Loucy (cell line): ENCODE data around the gene ANXA4.

Experiments
- H2AFZ ChIP-seq: fragments of 200-600 bp; sonication (generic); 2 replicates; pipeline ENCODE4 v1.6.0; 2016; ENCODE audit warnings: antibody characterized with exemption, mild to moderate bottlenecking, low read length, moderate library complexity
- H3F3A ChIP-seq: fragments of 200-600 bp; 2 replicates; pipeline ENCODE4 v1.6.0; 2016; ENCODE audit warnings: antibody characterized with exemption, low read depth, mild to moderate bottlenecking
- H3K27me3 ChIP-seq: fragments of 200-600 bp; sonication (generic); 2 replicates; pipeline ENCODE4 v1.6.1; 2014; ENCODE audit warnings: low read length, mild to moderate bottlenecking; ENCODE audit not compliant: insufficient read depth, poor library complexity, severe bottlenecking
- H3K36me3 ChIP-seq: fragments of 200-600 bp; sonication (generic); 2 replicates; pipeline ENCODE4 v1.6.1; 2016; ENCODE audit warnings: low read length; ENCODE audit not compliant: insufficient read depth
- H3K4me1 ChIP-seq: fragments of 200-600 bp; sonication (generic); 2 replicates; pipeline ENCODE4 v1.5.1; 2014; ENCODE audit warnings: low read length, mild to moderate bottlenecking; ENCODE audit not compliant: insufficient read depth, poor library complexity, severe bottlenecking
- H3K4me2 ChIP-seq: fragments of 200-600 bp; sonication (generic); 2 replicates; pipeline ENCODE4 v1.6.0; 2014; ENCODE audit warnings: antibody characterized with exemption, low read length, low read depth, mild to moderate bottlenecking; ENCODE audit not compliant: poor library complexity, severe bottlenecking
- H3K4me3 ChIP-seq: fragments of 200-600 bp; sonication (generic); 2 replicates; pipeline ENCODE4 v1.5.1; 2014; ENCODE audit warnings: low read length, mild to moderate bottlenecking, mixed read lengths; ENCODE audit not compliant: poor library complexity, severe bottlenecking
- H3K79me2 ChIP-seq: fragments of 200-600 bp; sonication (generic); 2 replicates; pipeline ENCODE4 v1.6.1; 2014; ENCODE audit warnings: low read length; ENCODE audit not compliant: insufficient read depth
- H3K9ac ChIP-seq: fragments of 200-600 bp; sonication (generic); 2 replicates; pipeline ENCODE4 v1.6.0; 2014; ENCODE audit warnings: mild to moderate bottlenecking, low read depth, low read length, moderate library complexity; ENCODE audit not compliant: poor library complexity, severe bottlenecking
- H3K9me2 ChIP-seq: fragments of 200-600 bp; sonication (generic); replicated peaks from 2 replicates; pipeline ENCODE4 v1.6.1; 2016; ENCODE audit warnings: low read depth, low read length, mixed read lengths
- H3K9me3 ChIP-seq: fragments of 200-600 bp; sonication (generic); 2 replicates; pipeline ENCODE4 v1.6.1; 2014; ENCODE audit warnings: mild to moderate bottlenecking, antibody characterized with exemption, low read length, low read depth; ENCODE audit not compliant: insufficient read depth
- H4K20me1 ChIP-seq: fragments of 200-600 bp; sonication (generic); 2 replicates; pipeline ENCODE4 v1.6.0; 2014; ENCODE audit warnings: antibody characterized with exemption, low read length, mild to moderate bottlenecking; ENCODE audit not compliant: insufficient read depth, poor library complexity, severe bottlenecking
- EZH2phosphoT487 ChIP-seq: fragments of 200-600 bp; IDR thresholded peaks from 2 replicates; pipeline ENCODE4 v1.6.1; 2018; ENCODE audit warnings: antibody characterized with exemption, mild to moderate bottlenecking, moderate library complexity, borderline replicate concordance
- TF ChIP-seq, protein P1 (sequence below): fragments of 200-600 bp; sonication (generic); conservative IDR thresholded peaks from 2 replicates; pipeline ENCODE4 v1.5.1; 2014; ENCODE audit warnings: mild to moderate bottlenecking, antibody characterized with exemption, low read length

ANXA4 gene

DNA sequence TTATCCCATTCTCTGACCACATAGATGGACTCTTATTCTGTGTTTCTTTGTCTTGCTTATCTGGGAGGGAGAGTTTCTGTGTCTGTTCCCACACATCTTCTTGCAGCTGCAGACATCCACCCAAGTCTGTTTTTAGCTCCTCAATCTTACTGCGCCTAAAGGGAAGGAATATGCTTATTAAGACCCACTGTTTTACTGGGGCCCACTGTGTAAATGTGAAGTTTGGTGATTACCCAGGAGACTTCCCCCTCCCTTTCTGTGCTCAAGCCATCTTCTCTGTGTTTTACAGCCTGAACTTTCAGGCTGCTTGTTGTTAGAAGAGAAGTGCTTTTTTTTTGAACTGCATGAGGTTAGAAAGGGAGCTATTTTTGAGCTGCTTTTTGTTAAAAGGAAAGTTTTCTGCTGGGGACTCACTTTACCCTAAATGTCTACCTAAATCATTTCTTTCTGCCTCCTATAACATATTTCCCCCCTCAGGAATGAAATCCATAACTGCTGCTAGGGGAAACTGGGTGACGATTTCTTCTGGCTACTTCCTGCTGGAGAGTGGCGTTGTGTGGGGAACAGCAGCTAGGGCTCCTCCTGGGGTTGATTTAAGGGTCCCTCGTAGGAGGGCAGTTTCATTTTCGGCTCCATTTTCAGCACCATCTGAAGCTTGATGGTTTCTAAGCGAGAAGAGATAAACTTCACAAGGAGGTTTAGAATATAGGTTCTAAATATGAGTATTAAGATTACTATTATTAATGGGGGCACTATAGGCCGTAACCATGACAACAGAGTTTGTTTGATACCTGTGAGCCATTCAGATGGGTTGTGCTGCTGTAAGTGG lies 48.1 kb downstream of the ANXA4 start:
- H3K9ac ChIP-seq, result peak overlapping the region; percentile 14
- H3K9me2 ChIP-seq, result no peaks in the 10 kb centered on the region
- H3K4me2 ChIP-seq, result peak overlapping the region; percentile 40
- no peaks in the 10 kb centered on the region for H3F3A ChIP-seq
- H3K4me3 ChIP-seq, result no peak overlapping the region
- H3K79me2 ChIP-seq, result no peaks in the 10 kb centered on the region
- no peaks in the 10 kb centered on the region for H3K27me3 ChIP-seq
- no peaks in the 10 kb centered on the region for H3K36me3 ChIP-seq
- H3K4me1 ChIP-seq, result peaks cover 21% of the 10 kb centered on the region
- H3K9me3 ChIP-seq, result no peaks in the 10 kb centered on the region
- no peaks in the 10 kb centered on the region for H4K20me1 ChIP-seq
- TF ChIP-seq, protein P1, sequence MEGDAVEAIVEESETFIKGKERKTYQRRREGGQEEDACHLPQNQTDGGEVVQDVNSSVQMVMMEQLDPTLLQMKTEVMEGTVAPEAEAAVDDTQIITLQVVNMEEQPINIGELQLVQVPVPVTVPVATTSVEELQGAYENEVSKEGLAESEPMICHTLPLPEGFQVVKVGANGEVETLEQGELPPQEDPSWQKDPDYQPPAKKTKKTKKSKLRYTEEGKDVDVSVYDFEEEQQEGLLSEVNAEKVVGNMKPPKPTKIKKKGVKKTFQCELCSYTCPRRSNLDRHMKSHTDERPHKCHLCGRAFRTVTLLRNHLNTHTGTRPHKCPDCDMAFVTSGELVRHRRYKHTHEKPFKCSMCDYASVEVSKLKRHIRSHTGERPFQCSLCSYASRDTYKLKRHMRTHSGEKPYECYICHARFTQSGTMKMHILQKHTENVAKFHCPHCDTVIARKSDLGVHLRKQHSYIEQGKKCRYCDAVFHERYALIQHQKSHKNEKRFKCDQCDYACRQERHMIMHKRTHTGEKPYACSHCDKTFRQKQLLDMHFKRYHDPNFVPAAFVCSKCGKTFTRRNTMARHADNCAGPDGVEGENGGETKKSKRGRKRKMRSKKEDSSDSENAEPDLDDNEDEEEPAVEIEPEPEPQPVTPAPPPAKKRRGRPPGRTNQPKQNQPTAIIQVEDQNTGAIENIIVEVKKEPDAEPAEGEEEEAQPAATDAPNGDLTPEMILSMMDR, result no peak
- H2AFZ ChIP-seq, result peak overlapping the region; percentile 22; the same call in 1 of the 2 replicates

DNA sequence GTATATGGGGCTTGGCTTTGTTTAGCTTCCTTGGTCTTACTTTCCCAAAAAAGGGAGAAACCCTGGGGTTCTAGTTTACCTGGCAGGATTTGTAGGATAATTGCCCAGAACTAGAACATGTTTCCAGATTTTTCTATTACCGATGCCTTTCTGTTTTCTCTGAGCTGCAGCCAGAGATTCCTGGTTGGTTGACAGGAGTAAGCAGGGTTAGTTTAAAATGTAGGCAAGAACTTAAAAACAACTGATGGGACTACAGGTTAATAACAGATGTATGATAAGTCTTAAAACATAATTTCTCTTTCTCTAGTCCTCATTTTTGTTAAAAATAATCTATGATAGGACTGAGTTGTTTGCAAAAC lies 48.6 kb downstream of the ANXA4 start:
- Histone ChIP-seq H3K9me3 (no peaks in the 10 kb centered on the region), H3K9me2 (no peaks in the 10 kb centered on the region), H3K36me3 (no peaks in the 10 kb centered on the region), H3K4me3 (no peak overlapping the region), H3F3A (no peaks in the 10 kb centered on the region), H3K4me2 (peak overlapping the region; percentile 29), H3K4me1 (peaks cover 21% of the 10 kb centered on the region), H3K9ac (peak overlapping the region; percentile 14), H4K20me1 (no peaks in the 10 kb centered on the region), H2AFZ (no peak overlapping the region), H3K79me2 (no peaks in the 10 kb centered on the region), H3K27me3 (no peaks in the 10 kb centered on the region)
- no peak for TF ChIP-seq EZH2phosphoT487
- TF ChIP-seq, protein P1, result no peak

DNA sequence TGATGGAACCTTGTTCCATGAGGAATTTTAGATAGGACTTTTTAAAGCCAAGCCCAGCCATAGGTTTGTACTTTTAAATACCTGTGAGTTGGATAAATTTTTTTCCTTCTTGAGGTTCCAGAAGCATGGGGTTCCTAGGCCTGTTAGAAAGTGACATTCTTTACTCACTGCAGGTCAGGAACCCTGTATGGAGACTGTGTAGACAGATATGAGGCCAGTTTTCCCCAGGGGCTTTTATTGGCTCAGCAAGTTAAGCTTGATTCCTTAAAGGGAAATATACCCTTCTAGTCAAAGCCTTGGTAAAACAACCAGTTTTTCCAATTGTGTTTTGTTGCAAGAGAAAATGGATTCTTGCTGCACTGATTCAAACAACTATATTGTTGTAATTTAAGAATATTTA lies 49.1 kb downstream of the ANXA4 start:
- no peaks in the 10 kb centered on the region for H4K20me1 ChIP-seq
- H3K9me2 ChIP-seq, result no peaks in the 10 kb centered on the region
- H2AFZ ChIP-seq, result no peak overlapping the region
- no peak overlapping the region for H3K4me3 ChIP-seq
- no peaks in the 10 kb centered on the region for H3K9me3 ChIP-seq
- H3K36me3 ChIP-seq, result no peaks in the 10 kb centered on the region
- no peaks in the 10 kb centered on the region for H3K79me2 ChIP-seq
- no peaks in the 10 kb centered on the region for H3F3A ChIP-seq
- H3K4me2 ChIP-seq, result peak overlapping the region; percentile 29
- no peaks in the 10 kb centered on the region for H3K27me3 ChIP-seq
- peak overlapping the region; percentile 14 for H3K9ac ChIP-seq
- peaks cover 21% of the 10 kb centered on the region for H3K4me1 ChIP-seq
- TF ChIP-seq, protein P1, result no peak
- no peak for TF ChIP-seq EZH2phosphoT487
